ENCODE results near the gene UGT8. TPM values are rescaled to one million over a fixed set of nuclear protein-coding genes. Genes with fewer than 3 reads are reported as not detected.

UGT8 gene
- total RNA-seq, 2 experiments from 2014 or later, result 0.15 to 0.32 TPM

DNA sequence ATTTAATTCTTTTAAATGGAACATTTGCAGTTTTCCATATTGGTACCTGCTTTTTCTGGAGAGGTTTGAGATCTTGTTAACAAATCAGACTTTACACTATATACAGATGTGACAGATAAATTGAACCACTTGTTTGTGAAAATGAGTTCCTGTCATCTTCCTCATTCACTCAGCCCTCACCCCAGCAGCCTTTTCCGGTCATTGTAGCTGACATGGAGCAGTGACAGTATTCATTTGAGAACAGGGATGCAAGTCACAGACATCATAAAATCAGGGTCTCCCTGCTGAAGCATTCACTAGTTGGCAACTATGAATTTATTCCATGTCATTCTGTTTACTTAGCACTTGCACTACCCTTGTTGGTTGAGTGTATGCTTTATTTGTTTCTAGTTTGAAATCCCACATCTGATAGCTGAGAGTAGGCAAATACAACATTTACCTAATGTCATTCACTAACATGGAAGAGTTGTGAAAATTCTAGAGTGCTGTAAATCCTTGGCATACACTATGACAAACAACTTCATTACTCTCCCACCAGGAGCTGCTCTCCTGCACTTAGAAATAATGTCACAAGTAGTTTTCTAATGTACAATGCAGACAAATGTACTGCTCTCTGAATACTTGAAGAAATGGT is 78.9 kb downstream of the UGT8 start:
- CTCF ChIA-PET, result no interaction called here
- POLR2A ChIA-PET, result no interaction called here

DNA sequence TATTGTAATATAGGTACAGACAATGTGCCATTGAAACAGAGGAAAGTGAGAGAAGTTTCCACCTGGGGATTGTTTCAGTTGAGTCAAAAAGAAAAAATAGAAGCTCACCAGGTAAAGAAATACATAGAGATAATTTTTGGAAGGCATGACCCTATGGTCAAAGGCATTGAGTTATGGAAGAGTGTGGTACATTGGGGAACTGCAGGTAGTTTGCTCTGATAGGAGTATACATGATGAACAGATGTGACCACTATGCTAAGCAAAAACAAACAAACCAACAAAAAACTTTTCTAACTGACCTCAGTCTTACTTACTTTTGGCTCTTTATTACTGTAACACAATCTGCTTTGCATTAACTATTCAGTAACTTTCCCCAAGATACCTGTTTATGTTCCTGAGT is 85.9 kb downstream of the UGT8 start:
- ChIA-PET CTCF (no interaction called here), POLR2A (no interaction called here)

DNA sequence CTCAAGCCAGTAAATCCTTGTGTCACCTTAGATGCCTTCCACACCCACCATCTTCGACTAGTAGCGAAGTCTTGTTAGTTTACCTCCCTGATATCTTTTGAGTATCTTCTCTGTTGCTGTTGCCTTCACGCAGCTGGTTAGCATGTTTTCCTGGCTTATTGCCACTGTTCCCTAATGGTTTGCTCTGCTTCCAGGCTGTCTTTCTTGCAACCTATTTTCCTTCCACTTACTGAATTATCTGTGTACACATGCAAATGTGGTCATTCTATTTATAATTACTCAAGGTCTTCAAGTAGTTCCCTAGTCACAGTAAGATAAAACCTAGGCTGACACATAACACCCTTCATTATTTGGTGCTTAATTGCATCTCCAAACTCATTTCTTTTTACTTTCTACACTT is 89.5 kb downstream of the UGT8 start:
- ChIA-PET POLR2A (no interaction called here), CTCF (no interaction called here)

DNA sequence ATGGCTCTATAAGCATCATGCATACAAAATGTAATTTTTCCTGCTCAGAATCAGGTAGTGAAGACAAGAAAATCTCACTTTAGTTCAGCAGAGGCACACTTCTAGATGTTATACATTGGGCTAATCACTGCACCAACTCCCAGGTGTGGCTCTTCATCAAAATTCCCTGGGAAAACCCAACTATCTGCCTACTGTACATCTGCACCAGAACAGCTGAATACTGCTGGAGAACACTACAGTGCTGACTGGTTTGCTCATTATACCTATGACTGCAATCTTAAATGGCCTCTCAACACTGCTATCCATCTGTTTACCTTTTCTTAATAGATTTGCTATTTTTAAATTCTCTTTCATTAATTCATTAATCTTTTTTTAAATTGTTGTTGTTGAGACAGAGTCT is 92.0 kb downstream of the UGT8 start:
- CTCF ChIA-PET, result no interaction called here
- POLR2A ChIA-PET, result no interaction called here

DNA sequence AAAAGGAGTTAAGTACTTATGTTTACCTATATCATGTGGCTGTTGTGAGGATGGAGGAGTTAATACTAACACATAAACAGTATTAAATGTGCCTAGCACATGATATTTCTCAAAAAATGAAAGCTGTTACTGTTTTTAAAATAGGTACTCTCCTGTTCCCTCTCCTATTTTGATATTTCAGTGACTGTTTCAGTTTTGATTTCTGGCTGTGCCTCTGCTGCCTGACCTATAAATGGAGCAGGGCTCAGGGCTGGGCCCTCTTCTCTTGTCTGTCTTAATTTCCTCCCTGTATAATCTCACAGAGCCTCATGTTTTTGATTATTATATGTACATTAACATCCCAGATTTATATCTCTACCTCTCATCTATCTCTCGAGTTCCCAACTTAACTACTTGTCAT is 93.3 kb downstream of the UGT8 start:
- POLR2A ChIA-PET, result no interaction called here
- CTCF ChIA-PET, result no interaction called here

DNA sequence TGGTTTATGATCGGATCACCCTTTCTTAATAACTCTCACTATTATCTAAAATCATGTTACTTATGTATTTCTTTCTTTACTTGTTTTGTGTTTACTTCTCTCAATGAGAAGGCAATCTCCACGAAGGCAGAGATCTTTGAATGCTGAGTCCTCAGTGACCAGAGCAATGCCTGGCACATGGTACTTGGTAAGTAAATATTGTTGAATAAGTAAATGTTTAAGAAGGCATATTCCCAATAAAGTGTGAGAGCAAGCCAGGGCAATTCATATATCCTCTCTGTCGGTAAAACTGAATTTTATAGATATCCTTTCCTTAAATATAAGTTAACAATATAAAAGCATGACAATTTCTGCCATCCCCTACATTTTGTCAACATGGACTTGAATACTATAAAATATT is 94.4 kb downstream of the UGT8 start:
- POLR2A ChIA-PET, result no interaction called here
- CTCF ChIA-PET, result no interaction called here

DNA sequence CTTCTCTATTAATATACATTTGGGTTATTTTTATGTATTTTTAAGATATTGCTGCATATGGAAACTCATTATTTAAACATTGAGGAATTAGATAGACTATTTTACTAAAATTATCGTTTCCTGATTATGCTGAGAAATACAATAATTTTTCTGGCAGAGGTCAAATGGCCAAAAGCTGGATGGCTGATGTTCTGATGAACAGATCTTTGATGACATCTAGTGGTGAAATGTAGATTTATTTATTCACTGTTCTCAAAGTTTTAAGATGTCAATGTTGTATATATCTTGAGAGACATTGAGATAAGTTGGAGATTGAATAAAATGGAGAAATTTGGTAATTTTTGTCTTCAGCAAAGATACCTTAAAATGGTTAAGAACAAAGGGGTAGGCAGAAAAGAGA is 96.2 kb downstream of the UGT8 start:
- ChIA-PET CTCF (no interaction called here), POLR2A (no interaction called here)

DNA sequence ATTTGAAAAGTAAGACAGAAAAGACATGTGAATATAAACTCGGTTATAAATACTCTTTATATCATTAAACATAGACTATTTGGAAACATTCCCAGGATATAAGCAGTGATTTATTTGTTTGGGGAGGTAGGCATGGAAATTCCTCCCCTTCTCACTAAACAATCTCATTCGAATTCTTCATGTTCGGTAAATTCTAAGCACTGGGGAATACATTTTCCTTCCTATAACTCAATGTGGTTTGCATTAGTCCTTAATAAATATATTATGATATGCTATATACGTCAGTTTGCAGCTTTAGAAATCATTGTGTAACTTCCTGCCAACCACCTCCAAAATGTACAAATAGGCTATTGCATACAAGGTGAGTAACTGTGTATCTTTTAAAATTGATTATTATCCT is 99.6 kb downstream of the UGT8 start:
- POLR2A ChIA-PET, result no interaction called here
- CTCF ChIA-PET, result no interaction called here

DNA sequence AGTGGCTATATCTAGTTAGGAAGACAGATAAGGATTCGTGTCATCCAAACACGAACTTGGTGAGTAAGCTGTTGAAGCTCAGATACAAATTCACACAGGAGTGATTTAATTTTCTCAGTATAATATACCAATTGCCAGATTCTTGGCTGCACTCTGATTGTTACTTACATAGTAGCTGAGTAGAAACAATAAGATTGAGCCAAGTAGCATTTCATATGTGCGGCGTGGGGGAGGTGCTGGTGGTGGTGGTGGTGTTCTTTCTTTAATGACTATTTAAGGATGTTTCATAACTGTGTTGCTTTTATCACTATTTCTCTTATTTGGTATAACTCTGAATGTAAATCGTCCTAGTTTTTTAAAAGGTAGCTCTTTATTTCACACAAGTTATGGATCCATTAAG is 102.9 kb downstream of the UGT8 start:
- ChIA-PET CTCF (no interaction called here), POLR2A (no interaction called here)

DNA sequence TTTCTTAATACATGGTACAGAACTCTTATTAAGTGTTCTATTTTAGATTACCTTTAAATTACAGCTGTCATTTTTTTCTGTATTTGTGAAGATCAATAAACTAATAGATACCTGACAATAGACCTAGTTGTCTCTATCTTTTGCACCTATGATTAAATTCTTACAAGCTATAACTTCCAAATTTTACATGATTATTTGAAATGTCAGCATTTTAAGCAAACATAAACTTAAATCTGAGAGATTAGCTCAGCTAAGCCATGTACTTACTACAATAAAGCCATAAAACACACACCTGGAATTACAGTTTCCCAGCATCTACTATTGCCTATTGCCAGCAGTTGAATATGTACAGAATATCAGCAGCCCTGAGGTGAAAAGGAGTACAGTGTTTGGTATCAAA is 118.8 kb downstream of the UGT8 start:
- ChIA-PET POLR2A (no interaction called here), CTCF (no interaction called here)

DNA sequence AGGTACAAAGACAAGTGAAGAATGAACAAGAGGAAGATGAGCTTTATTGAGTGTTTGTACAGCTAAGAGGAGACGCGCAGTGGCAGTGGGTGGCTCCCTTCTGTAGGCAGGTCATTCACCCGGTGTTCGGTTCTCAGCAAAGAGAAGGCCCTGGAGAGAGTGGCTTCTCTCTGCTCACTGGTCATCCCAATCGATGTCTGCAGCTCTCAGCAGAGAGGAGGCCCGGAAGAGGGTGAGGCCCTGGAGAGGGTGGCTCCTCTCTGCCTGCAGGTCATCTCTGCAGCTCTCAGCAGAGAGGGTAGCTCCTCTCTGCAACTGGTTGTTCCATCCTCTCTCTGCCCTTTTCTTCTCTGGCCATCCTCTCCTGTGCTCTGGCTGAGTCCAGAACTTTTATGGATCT is 126.5 kb downstream of the UGT8 start:
- POLR2A ChIA-PET, result no interaction called here
- CTCF ChIA-PET, result no interaction called here

DNA sequence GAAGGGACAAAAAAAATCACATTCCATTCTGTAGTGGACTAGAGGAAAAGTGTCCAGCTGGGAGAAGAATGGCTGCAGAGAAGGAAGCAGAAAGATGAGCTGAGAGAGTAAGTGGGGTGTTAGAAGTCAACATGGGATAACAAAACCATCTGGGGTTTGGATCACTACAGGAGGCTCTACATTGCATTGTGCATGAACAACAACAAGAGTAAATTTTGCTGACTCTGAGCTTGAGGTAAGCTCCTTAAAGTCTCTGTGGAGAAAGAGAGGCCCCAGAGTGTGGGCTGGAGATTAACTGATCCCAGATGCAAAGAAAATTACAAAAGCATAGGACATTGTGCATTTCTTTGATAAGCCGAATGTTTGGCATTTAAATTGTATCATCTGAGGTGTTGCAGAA is 128.9 kb downstream of the UGT8 start:
- POLR2A ChIA-PET, result no interaction called here
- CTCF ChIA-PET, result no interaction called here
